NCI-H146 treated with DMSO at 0.1 percent for 48 hours (cell line): ENCODE data around the gene FOXO6.

Experiments
- DNase-seq: peaks from one replicate; lab custom pipeline; 2025; ENCODE audit not compliant: unreplicated experiment; lab: John Stamatoyannopoulos, UW

The FOXO6 gene

DNA sequence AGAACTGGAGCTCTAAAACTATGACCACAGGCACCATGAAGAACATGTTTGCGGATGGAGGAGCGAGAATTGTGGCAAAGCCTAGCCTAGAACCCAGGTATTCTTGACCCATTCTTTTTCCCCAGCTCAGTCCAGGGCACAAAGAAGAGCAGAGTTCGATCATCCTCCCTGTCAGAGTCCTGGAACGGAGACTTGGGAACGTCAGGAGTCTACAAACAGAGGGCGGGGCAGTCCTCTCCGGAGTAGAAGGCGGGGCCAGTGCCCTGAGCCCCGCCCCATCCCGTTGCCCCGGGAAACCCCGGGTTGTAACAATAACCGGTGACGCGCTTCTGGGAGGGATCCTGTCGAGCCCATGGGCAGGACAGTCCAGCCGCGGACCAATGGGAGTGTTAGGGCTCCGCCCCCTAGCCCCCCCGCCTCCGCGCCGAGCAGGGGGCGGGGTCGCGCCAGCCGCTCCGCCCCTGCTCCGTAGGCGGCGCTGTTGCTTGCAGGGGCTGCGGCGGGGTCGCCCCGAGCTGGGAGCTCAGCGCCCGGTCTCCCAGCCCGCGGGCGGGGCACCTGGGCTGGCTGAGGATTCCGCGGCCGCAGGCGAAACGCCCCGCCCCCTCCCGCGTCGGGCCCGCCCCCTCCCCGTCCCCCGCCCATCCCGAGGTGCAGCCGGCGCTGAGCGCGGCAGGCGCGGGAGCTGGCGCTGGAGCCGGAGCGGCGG is at the start of gene FOXO6:
Gene FOXO6 (plus strand): TSS at position 649 of the 709 bp plus-strand sequence.
- DNase-seq, result peak; percentile 90

DNA sequence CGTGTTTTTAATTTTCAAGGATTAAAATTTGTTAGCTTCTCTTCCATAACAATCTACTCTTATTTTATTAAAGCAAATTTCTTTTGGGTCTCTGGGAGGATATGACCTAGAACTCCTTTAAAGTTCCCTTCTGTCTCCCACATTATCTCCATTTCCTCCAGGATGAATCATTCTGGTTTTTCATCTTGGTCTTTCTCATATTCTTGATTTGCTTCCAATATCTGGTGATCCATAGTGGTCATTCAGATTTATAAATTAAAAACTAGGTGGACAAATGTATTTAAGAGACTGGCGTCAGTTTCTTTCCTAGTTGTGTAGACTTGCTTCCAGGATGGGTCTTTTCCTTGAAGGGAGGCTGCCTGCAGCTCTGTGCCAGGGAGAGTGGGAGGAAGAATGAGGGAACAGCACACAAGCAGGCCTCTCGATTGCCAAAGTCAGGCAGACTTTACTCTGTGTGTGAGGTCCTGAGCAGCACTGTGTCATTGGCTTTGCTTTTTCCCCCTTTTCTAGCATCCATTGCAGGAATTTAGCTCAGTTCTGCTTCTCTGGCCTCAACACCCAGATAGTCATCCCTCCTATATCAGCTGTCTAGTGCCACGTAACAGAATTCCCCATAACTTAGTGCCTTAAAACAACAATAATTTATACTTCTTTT is 48.1 kb upstream of the FOXO6 start:
- DNase-seq, result no peak

DNA sequence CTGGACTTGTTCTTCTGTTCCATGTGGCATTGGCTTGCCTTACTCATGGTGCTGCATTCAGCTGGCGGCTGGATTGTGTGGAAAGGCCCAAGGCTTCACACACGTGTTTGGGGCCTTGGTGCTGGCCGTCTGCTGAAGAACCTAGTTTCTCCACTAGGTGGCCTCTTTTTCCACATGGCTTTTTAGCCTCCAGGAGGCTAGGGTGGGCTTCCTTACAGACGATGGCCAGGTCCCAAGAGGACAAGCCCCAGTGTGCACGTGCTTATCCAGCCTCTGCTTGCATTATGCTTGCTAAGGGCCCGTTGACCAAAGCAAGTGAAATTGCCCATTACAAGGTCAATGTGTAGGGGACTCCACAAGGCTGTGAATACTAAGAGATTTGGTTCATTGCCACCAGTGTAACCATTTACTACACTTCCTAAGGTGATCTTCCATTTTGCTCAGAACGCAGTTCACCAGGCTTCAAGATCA is 47.5 kb upstream of the FOXO6 start:
- DNase-seq, result no peak

DNA sequence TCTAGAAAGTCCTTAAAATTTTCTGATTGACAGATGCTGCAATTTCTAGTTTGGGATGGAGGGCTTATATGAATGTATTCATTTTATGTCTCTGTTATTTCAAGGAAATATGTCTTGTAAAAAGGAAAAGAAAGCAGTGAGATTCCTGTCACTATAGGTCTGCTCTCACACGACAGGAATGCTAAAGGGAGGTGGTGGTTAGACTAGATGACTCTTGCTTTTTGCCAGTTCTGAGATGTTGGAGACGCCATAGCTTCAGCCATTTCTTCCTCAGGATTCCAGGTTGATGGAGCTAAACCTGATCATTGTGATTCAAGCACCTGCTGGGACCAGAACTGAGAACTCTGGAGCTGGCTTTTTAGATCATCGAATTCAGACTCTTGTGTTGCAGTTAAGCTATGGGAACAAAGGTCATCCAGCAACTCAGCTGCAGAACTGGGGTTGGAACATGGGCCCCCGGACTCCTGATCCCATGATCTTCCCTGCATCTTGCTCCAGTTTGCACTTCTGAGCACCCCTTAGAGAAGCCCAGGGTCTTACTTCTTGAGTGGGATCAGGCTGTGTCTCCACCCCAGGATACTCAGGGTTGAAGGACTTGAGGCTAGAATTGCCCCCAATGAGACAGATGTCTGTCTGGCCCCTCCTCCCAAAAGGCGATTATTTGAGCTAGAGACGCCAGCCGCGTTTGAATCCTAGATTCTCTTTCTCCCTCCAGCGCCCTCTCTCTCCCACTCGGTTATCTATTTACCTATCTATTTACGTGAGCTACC is 46.7 kb upstream of the FOXO6 start:
- DNase-seq, result no peak

DNA sequence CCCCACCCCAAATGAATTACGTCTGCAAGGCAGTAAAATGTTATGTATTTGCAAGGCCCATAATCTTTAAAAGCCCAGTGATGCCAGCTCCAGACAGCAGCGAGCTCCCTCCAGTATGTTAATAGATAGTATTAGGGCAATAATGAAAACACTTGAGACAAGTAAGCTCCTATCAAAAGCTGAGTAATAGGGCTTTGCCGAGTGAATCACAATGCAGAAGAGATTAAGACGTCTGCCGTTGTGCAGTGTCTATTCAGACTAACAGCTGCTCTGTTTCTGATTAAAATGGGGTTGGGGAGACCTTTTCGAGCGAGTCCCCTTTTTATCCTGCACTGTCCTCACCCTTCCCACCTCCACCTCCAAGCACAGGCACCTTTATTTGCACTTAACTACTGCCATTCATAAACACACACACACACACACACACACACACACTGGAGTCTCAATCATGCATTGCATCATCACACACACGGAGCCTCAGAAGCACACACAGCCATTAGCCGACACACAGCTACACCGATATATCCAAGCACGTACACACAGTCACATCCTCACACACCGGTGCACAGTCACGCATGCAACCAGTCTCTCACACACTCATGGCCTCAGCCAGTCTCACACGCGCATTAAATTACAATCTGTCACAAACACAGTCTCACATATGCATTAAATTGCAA is 46.0 kb upstream of the FOXO6 start:
- DNase-seq, result no peak

DNA sequence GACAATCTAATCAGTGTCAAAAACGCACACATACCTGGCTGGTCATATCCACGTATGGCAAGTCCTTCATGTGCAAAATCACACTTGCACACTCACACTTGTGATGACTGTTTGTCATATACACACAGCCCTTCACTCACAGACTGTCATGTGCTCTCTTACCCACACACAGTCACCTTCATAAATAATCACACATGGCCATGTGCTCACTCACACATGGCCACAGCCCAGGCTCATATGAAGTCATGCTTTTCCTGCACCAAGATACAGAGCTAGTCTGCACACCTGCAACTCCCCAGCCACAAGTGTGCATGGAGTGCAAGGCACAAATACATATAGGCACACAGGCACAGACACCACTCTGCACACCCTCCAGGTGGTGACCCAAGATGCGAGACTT is 45.4 kb upstream of the FOXO6 start:
- no peak for DNase-seq

DNA sequence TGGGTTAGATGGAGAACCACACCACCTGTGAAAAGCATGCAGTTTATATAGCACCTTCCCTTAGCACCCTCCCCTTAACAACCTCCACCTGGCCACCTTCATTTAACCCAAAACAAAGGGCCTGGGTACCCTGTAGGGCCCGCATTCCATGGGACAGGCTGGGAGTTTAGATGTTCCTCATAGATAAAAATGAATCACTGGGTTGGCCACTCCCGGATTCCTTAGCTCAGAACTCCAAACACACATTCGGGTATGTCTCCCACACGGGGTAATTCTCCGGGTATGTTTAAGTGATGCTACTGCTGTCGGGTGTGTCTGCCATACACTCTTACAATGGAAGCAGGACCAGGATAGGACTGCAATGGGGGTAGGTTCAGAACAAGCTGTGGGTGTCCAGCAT is 43.9 kb upstream of the FOXO6 start:
- DNase-seq, result no peak

DNA sequence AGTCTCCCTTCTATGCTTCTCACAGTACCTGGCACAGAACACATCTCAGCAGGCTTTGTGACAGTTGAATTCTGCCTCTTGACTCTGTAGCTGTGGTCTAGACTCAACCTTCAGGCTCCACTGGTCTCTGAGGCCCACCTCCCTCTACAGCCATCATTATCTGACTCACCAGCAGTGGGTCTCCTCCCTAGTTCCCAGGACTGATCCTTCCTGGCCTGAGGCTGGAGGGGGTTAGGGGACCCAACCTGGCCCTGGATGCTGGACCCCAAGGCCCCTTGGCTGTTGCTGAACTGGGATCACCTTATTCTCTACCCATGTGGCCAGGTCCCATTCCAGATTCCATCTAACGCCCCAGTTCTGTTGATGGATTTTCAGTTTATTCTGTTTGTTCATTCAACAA is 43.1 kb upstream of the FOXO6 start:
- no peak for DNase-seq

DNA sequence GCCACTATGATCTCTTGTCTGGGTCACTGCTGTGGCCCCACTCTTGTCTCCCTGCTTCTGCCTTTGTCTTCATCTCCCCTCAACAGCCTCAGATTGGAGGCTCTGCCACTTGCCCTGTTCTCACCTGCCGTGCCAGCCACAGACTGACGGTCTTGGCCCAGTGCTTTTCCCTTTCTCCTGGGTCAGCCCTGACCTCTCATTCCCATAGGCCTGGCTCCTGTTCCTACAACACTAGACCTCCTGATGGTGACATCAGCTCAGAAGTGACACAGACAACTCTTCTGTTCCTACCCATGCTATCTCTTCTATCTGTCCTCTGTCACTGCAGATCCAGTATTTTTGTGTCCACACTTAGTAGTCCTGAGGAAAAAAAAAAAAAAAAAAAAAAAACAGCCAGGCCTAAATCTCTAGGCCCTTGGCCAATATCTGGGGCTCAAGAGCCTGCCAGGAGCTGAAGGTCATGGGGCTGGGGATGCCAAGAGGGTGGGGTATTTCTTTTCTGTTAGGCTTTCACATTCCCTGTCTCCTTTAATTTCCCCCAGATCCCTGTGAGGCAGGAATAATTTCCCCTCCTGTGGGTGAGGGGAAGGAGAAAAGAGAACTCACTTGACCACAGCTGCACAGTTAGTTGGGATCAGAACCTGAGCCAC is 42.0 kb upstream of the FOXO6 start:
- DNase-seq, result no peak

DNA sequence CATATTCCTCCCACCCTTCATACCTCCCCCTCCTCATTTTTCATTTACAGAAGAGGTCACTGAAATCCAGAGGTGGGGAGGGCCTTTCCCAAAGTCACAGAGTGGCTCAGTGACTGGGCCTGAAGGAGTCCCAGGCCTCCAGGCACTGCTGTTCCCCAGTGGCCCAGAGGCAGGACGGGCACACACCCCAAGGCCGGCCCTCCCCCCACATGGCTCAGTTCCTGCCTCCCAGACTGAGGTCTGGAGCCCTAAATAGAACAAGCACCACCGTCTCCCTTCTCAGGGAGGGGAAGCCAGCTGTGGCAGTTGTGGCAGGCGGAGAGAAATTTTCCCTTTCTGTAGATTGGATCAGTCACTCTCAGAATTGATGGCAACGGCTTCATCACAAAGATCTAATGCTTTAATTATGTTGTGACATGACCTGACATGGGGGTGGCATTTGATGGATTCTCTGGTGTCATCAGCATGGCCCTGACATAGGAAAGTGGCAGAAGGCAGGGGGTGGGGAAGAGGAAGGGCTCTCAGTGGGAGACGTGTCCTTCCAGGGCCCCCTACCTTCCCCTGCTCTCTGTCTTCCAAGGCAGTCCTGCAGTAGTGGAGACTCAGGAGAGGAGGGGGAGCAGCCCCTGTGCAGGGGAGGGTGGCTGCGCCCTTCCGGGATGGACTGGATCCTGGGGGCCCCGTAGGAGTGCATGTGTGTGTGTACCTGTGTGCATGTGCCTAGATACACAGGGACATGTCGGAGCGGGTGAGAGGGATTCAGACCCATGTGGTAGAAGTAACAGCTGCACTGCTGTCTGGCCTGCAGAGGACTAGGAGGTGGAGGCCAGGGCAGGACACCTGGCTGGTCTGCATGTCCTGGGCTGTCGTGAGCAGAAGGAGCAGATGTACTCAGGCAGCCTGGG is 41.2 kb upstream of the FOXO6 start:
- no peak for DNase-seq

DNA sequence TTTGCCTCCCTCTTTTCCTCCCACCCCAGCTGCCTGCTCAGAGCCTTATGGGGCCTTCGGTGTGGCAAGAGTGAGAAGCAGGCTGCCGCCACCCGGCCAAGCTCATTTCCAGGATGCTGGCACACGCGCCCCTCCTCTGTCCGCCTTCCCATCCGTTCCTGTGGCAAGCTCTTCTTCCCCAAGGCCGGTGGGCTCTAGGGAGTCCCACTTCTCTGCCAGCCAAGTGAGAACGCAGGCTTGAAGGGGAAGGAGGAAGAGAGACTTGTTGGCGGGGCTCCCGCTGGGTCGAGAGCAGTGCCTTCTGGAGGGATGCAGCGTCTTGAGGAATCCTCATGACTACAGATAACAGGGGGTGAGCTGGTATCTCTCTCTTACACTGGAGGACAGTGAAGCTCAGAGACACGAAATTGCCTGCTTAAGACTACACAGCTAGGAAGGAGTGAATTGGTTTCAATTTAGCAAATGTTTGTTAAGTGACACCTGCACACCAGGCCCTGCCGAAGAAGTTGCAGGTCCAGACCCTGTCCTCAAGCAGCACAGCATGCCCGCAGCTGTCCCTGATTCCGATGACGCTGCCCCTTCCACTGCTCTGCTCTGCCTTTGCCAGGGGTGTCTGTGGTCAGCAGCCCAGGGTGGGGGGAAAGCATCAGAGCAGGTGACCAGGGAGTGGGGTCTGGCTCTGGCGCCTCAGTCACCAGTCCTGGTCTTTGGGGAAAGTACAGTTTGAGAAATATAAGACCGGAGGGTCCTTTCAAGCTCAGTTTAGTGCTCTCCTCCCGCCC is 40.1 kb upstream of the FOXO6 start:
- no peak for DNase-seq

DNA sequence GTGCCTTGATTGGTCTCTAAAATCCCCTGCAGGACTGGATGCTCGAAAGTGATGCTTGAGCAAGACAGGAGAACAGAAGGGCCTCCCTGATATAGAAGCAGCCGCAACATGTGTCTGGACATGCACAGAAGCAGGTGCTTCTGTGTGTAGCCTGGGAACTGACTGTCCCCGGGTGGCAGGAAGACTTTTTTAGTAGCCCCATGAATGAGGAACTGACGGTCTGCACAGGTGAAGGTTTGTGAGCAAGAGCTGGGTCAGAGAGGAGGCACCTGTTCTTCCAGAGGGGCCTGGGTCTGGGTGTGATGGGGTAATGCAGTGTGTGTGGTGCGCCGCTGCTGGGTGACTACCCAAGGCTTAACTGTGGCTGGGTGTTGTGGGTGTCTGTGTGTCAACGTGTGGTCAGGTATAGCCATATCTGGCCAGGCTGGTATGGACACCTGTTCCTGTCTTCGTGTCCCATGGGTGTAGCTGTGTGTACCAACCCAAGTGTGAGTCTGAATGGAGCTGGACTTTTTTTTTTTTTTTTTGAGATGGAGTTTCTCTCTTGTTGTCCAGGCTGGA is 39.1 kb upstream of the FOXO6 start:
- no peak for DNase-seq

DNA sequence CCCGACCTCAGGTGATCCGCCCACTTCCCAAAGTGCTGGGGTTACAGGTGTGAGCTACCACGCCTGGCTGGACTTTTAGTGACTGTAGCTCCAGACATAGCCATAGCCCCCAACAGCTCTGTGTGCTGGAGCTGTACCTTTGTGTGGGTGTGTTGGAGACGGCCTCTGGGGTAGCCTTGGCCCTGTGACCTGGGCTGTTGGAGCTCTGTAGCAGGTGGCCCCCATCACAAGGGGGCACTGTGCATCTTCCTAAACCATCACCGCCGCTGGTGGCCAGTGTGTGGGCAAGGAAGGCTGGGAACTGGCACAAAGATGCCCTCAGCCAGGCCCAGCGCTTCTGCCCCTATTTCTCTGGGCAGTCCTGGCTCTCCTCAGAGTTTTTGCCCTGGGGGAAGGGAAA is 38.4 kb upstream of the FOXO6 start:
- DNase-seq, result no peak

DNA sequence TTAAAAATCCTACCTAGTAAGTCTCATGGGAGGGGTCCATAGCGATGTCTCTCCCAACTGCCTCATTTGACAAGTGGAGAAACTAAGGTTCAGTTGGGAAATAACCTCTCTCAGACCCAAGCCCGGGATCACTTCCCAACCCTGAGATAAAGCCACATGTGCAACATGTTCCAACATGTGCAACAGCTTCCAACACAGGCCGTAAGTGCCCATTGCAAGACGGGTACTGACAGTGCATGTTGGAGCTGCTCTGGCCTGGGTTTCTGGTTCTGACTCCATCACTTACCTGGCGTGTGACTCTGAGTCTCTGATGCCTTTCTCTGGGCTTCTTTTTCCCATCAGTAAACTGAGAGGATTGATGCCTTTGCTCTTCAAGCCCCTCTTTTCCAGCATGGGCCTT is 38.0 kb upstream of the FOXO6 start:
- DNase-seq, result no peak

DNA sequence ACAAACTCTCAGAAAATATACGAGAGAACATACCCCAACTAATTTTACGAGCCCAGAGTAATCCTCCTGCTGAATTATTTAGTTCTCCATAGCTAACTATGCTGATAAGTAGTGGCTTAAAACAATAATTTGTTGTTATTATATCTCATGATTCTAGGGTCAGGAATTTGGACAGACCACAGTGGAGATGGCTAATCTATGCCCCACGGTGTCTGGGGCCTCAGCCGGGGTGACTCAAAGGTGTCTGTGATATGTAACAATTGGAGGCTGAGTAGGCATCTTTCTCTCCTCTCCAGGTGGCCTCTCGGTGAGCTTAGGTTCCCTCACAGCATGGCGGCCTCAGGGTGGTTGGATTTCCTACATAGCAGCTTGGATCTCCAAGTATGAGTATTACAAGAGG is 35.4 kb upstream of the FOXO6 start:
- no peak for DNase-seq

DNA sequence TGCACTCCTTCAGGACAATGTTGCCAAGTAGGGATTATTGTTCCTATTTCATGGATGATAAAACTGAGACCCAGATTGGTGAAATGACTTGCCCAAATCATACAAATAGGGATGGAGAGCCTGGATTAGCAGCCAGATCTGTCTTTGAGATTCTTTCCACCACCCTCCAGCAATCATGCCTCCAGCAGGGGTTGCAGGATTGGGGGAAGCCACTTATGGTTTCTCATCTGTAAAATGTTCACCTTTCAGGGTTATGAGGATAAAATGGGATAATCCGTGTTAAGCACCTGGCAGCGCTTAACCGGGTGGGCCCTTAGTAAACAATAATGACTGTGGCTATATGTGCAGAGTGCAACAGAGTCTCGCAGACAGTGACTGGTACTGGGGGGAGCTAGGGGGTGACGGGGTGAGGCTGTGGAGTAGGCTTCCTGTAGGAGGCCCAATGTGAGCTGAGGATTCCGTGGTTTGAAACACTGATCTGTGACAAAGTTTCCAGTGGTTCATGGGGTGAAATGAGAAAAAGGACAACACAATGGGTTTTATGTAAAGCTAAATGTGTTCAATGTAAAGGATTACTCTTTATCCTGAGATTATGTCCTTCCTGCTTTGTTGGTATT is 33.7 kb upstream of the FOXO6 start:
- DNase-seq, result no peak

DNA sequence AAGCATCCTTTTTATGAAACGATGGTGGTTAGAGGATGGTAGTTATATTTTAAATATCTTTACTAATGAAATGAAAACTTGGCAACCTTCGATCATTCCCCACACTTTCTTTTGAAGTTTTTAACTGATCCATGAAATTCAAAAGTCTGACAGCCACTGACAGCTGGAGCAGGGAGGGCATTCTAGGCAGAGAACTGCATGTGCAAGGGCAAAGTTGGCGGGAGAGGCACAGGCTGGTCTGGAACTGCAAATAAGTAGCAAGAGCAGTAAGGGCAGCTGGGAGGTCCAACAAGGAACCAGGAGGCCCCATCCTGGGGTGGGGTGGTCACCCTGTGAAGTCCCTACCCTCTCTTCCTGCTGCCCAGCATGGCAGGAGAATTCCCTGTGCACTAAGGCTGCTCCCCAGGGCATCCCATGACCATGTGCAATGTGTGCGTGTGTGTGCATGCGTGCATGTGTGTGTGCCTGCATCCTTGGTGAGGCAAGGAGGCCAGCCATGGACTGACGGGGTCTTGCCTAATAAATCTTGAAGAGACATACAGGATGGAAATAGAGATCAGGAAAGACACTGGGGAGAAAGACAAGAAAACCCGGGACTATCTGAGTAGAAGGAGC is 33.1 kb upstream of the FOXO6 start:
- no peak for DNase-seq
